WTC11 (cell line): ENCODE data around the gene CPOX. TPM values are rescaled to one million over a fixed set of nuclear protein-coding genes. Genes with fewer than 3 reads are reported as not detected.
A peak's percentile ranks its signal among the peaks of the same experiment; 100 is the strongest.

ENCODE experiments used
- ATAC-seq: fragments of 200-7000 bp; cut with Tn5 transposase; 2 replicates; pipeline ENCODE4 v1.10.0; 2021; ENCODE audit warnings: mild to moderate bottlenecking, moderate library complexity
- CTCF ChIA-PET: fragments of 300-600 bp; sonication (Branson Sonifier 250); formaldehyde crosslinking; loops from one replicate; lab custom pipeline; 2021; ENCODE audit warnings: antibody characterized with exemption; lab: Charles Lee
- POLR2A ChIA-PET: fragments of 350-600 bp; sonication (Branson Sonifier 250); formaldehyde crosslinking; loops from one replicate; lab custom pipeline; 2021; ENCODE audit warnings: antibody characterized with exemption; lab: Charles Lee
- DNase-seq: peaks from one replicate; pipeline ENCODE4 v3.0.0; 2021; ENCODE audit warnings: low spot score
- H3K27ac Mint-ChIP-seq: 2 replicates; pipeline ENCODE4 v1.8.0; 2021; ENCODE audit warnings: mixed read lengths
- H3K27me3 Mint-ChIP-seq: 2 replicates; pipeline ENCODE4 v1.8.0; 2021; ENCODE audit warnings: low read depth, mild to moderate bottlenecking, moderate library complexity, mixed read lengths
- H3K36me3 Mint-ChIP-seq: 2 replicates; pipeline ENCODE4 v1.8.0; 2021; ENCODE audit warnings: mixed read lengths
- H3K4me1 Mint-ChIP-seq: 2 replicates; pipeline ENCODE4 v1.8.0; 2022; ENCODE audit warnings: mixed read lengths
- H3K4me3 Mint-ChIP-seq: 2 replicates; pipeline ENCODE4 v1.8.0; 2021; ENCODE audit warnings: mild to moderate bottlenecking, moderate library complexity, mixed read lengths
- H3K9me3 Mint-ChIP-seq: 2 replicates; pipeline ENCODE4 v1.8.0; 2021; ENCODE audit warnings: mixed read lengths
- AFF4 ChIP-seq: sonication (generic); formaldehyde crosslinking; IDR thresholded peaks from 2 replicates; pipeline ENCODE4 v1.8.1; 2023; ENCODE audit warnings: mild to moderate bottlenecking, missing genetic modification reagents, borderline replicate concordance
- ATF1 ChIP-seq: sonication (generic); formaldehyde crosslinking; IDR thresholded peaks from 2 replicates; pipeline ENCODE4 v1.8.1; 2023; ENCODE audit warnings: mild to moderate bottlenecking, moderate library complexity, missing genetic modification reagents
- CREB1 ChIP-seq: sonication (generic); formaldehyde crosslinking; IDR thresholded peaks from 2 replicates; pipeline ENCODE4 v1.8.0; 2023; ENCODE audit warnings: mild to moderate bottlenecking, missing genetic modification reagents
- KAT7 ChIP-seq: sonication (generic); formaldehyde crosslinking; IDR thresholded peaks from 2 replicates; pipeline ENCODE4 v1.8.1; 2023; ENCODE audit warnings: missing genetic modification reagents, mild to moderate bottlenecking, borderline replicate concordance
- MAX ChIP-seq: sonication (generic); formaldehyde crosslinking; IDR thresholded peaks from 2 replicates; pipeline ENCODE4 v1.8.0; 2022; ENCODE audit warnings: mild to moderate bottlenecking, missing genetic modification reagents
- NFE2L1 ChIP-seq: sonication (generic); formaldehyde crosslinking; IDR thresholded peaks from 2 replicates; pipeline ENCODE4 v1.8.1; 2023; ENCODE audit warnings: missing genetic modification reagents
- NR1H2 ChIP-seq: sonication (generic); formaldehyde crosslinking; IDR thresholded peaks from 2 replicates; pipeline ENCODE4 v1.9.0; 2021; ENCODE audit warnings: mild to moderate bottlenecking, moderate library complexity, missing genetic modification reagents
- PRRX2 ChIP-seq: fragments of 250-450 bp; sonication (Bioruptor Pico); IDR thresholded peaks from 2 replicates; pipeline ENCODE4 v1.8.0; 2021; ENCODE audit warnings: mild to moderate bottlenecking
- RELA ChIP-seq: sonication (generic); formaldehyde crosslinking; IDR thresholded peaks from 2 replicates; pipeline ENCODE4 v1.8.1; 2022; ENCODE audit warnings: missing genetic modification reagents, mild to moderate bottlenecking, borderline replicate concordance
- SMAD4 ChIP-seq: sonication (generic); formaldehyde crosslinking; IDR thresholded peaks from 2 replicates; pipeline ENCODE4 v1.8.0; 2022; ENCODE audit warnings: mild to moderate bottlenecking, missing genetic modification reagents
- SOX15 ChIP-seq: fragments of 250-450 bp; sonication (Bioruptor Pico); IDR thresholded peaks from 2 replicates; pipeline ENCODE4 v1.9.0; 2021; ENCODE audit warnings: mild to moderate bottlenecking
- ZNF219 ChIP-seq: sonication (generic); formaldehyde crosslinking; IDR thresholded peaks from 2 replicates; pipeline ENCODE4 v1.8.0; 2023; ENCODE audit warnings: missing genetic modification reagents, mild to moderate bottlenecking, borderline replicate concordance
- ZNF232 ChIP-seq: sonication (generic); formaldehyde crosslinking; IDR thresholded peaks from 2 replicates; pipeline ENCODE4 v1.8.0; 2022; ENCODE audit warnings: mild to moderate bottlenecking, missing genetic modification reagents
- ZNF512 ChIP-seq: sonication (generic); formaldehyde crosslinking; IDR thresholded peaks from 2 replicates; pipeline ENCODE4 v1.8.1; 2022; ENCODE audit warnings: missing genetic modification reagents, borderline replicate concordance
- total RNA-seq: library from RNA; stranded (reverse); gene quantifications from 3 replicates; pipeline ENCODE4 v1.2.3, GENCODE V29; 2021
- TF ChIP-seq, protein P1 (sequence below): fragments of 250-450 bp; sonication (Bioruptor Pico); IDR thresholded peaks from 2 replicates; pipeline ENCODE4 v1.9.0; 2021; ENCODE audit warnings: mild to moderate bottlenecking, borderline replicate concordance
- TF ChIP-seq, protein P2 (sequence below): sonication (generic); formaldehyde crosslinking; IDR thresholded peaks from 2 replicates; pipeline ENCODE4 v1.8.1; 2022; ENCODE audit warnings: low read depth, mild to moderate bottlenecking, moderate library complexity, missing genetic modification reagents, borderline replicate concordance
- TF ChIP-seq, protein P3 (sequence below): sonication (generic); formaldehyde crosslinking; IDR thresholded peaks from 2 replicates; pipeline ENCODE4 v1.8.0; 2022; ENCODE audit warnings: missing genetic modification reagents

The CPOX gene
- total RNA-seq, 1 experiment from 2014 or later, result 33.4 TPM

DNA sequence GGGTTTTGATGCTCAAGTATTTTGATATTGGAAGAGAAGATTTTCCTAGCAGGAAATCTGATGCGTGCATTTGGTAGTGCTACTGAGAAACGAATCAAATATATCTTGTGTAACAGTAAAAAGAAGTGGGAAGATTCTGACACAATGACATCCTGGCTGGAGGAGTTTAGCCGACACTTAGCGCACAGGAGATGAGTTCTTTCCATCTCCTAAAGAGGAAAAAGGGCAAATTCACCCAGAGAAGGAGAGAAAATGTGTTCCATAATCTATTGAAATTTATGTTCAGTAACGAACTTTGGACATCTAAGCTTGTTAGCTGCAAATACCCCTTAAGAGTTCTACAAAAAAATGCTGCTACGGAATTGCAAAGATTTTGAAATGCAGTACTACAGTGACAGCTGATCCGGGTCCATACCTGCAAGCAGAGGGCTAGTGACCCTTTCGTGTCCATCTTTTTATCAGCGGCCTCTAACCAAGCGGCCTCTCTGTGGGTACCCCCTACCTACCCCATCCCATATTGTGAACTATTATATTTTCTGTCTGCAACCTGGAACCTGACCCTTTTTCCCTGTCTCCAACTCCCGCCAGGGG is 971 bp downstream of the CPOX start:
- POLR2A ChIA-PET, result no interaction called here
- no peaks in the 10 kb centered on the region for H3K27me3 Mint-ChIP-seq
- DNase-seq (no peak), ATAC-seq (no peak)
- H3K4me3 Mint-ChIP-seq, result peak overlapping the region; percentile 95
- H3K4me1 Mint-ChIP-seq, result peaks cover 31% of the 10 kb centered on the region
- peaks cover 30% of the 10 kb centered on the region for H3K36me3 Mint-ChIP-seq
- no peak overlapping the region for H3K27ac Mint-ChIP-seq
- CTCF ChIA-PET, result interaction anchor here (1.6 to 2.6 kb wide), 4 partner anchors 9 to 402 kb away, joined by 4 to 18 read pairs (median 10); no protein-coding TSS in a partner anchor
- TF ChIP-seq ZNF512 (CRISPR knock-in tag), result no peak
- TF ChIP-seq MAX (CRISPR knock-in tag), result no peak
- no peak for TF ChIP-seq NR1H2
- TF ChIP-seq, protein P1, sequence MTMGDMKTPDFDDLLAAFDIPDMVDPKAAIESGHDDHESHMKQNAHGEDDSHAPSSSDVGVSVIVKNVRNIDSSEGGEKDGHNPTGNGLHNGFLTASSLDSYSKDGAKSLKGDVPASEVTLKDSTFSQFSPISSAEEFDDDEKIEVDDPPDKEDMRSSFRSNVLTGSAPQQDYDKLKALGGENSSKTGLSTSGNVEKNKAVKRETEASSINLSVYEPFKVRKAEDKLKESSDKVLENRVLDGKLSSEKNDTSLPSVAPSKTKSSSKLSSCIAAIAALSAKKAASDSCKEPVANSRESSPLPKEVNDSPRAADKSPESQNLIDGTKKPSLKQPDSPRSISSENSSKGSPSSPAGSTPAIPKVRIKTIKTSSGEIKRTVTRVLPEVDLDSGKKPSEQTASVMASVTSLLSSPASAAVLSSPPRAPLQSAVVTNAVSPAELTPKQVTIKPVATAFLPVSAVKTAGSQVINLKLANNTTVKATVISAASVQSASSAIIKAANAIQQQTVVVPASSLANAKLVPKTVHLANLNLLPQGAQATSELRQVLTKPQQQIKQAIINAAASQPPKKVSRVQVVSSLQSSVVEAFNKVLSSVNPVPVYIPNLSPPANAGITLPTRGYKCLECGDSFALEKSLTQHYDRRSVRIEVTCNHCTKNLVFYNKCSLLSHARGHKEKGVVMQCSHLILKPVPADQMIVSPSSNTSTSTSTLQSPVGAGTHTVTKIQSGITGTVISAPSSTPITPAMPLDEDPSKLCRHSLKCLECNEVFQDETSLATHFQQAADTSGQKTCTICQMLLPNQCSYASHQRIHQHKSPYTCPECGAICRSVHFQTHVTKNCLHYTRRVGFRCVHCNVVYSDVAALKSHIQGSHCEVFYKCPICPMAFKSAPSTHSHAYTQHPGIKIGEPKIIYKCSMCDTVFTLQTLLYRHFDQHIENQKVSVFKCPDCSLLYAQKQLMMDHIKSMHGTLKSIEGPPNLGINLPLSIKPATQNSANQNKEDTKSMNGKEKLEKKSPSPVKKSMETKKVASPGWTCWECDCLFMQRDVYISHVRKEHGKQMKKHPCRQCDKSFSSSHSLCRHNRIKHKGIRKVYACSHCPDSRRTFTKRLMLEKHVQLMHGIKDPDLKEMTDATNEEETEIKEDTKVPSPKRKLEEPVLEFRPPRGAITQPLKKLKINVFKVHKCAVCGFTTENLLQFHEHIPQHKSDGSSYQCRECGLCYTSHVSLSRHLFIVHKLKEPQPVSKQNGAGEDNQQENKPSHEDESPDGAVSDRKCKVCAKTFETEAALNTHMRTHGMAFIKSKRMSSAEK (CRISPR knock-in tag), result no peak
- H3K9me3 Mint-ChIP-seq, result no peaks in the 10 kb centered on the region

DNA sequence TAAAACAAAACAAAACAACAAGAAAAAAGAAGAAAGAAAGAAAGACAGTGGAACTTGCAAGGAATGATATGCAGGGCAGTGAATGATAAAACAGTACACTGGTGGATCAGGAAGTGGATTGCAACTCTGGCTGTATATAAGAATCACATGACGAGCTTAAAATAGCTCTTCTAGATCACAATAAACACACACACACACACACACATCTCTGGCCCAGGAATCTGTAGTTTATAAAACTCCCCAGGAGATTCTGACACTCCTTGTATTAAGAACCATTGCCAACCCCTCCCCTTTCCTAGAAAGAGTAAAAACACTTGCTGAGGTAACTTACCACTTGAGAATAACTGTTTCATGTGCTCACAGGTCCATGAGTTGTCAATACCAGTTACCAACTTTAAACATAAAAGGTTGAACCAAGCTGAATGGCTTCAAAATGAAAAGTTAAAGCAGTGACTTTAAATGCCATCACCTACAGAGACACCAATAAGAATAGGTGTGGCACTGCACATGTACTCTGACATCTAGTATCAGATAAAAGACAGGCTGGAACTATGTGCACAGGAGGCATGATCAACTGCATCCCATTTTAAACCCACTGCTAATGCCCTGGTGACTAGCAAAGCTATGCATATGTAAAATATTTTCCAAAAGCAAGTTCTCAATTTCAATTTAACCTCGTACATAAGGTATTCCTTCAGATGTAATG is 3.9 kb downstream of the CPOX start:
- H3K27me3 Mint-ChIP-seq, result no peaks in the 10 kb centered on the region
- peaks cover 30% of the 10 kb centered on the region for H3K4me1 Mint-ChIP-seq
- H3K36me3 Mint-ChIP-seq, result peaks cover 54% of the 10 kb centered on the region
- ChIA-PET POLR2A (no interaction called here), CTCF (no interaction called here)
- no peaks in the 10 kb centered on the region for H3K9me3 Mint-ChIP-seq
- ATAC-seq, result no peak
- no peak for DNase-seq
- H3K4me3 Mint-ChIP-seq, result no peak overlapping the region
- no peak overlapping the region for H3K27ac Mint-ChIP-seq
- TF ChIP-seq ZNF219 (no peak), PRRX2 (CRISPR knock-in tag) (no peak), NFE2L1 (no peak), CREB1 (CRISPR knock-in tag) (no peak), SMAD4 (CRISPR knock-in tag) (no peak), ZNF232 (CRISPR knock-in tag) (no peak), KAT7 (no peak), SOX15 (no peak), RELA (no peak), ATF1 (CRISPR knock-in tag) (no peak), AFF4 (CRISPR knock-in tag) (no peak)
- TF ChIP-seq, protein P2, sequence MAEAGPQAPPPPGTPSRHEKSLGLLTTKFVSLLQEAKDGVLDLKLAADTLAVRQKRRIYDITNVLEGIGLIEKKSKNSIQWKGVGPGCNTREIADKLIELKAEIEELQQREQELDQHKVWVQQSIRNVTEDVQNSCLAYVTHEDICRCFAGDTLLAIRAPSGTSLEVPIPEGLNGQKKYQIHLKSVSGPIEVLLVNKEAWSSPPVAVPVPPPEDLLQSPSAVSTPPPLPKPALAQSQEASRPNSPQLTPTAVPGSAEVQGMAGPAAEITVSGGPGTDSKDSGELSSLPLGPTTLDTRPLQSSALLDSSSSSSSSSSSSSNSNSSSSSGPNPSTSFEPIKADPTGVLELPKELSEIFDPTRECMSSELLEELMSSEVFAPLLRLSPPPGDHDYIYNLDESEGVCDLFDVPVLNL, result no peak
- TF ChIP-seq, protein P3, sequence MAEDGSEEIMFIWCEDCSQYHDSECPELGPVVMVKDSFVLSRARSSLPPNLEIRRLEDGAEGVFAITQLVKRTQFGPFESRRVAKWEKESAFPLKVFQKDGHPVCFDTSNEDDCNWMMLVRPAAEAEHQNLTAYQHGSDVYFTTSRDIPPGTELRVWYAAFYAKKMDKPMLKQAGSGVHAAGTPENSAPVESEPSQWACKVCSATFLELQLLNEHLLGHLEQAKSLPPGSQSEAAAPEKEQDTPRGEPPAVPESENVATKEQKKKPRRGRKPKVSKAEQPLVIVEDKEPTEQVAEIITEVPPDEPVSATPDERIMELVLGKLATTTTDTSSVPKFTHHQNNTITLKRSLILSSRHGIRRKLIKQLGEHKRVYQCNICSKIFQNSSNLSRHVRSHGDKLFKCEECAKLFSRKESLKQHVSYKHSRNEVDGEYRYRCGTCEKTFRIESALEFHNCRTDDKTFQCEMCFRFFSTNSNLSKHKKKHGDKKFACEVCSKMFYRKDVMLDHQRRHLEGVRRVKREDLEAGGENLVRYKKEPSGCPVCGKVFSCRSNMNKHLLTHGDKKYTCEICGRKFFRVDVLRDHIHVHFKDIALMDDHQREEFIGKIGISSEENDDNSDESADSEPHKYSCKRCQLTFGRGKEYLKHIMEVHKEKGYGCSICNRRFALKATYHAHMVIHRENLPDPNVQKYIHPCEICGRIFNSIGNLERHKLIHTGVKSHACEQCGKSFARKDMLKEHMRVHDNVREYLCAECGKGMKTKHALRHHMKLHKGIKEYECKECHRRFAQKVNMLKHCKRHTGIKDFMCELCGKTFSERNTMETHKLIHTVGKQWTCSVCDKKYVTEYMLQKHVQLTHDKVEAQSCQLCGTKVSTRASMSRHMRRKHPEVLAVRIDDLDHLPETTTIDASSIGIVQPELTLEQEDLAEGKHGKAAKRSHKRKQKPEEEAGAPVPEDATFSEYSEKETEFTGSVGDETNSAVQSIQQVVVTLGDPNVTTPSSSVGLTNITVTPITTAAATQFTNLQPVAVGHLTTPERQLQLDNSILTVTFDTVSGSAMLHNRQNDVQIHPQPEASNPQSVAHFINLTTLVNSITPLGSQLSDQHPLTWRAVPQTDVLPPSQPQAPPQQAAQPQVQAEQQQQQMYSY, result no peak
